BJ (cell line): ENCODE data around the gene DYTN. TPM values are rescaled to one million over a fixed set of nuclear protein-coding genes. Genes with fewer than 3 reads are reported as not detected.

ENCODE experiments used
- CTCF ChIA-PET: fragments of 350-600 bp; formaldehyde crosslinking; extraction: SDS; loops from one replicate; lab custom pipeline; 2021; ENCODE audit warnings: antibody characterized with exemption, inconsistent platforms; lab: Yijun Ruan, JAX
- POLR2A ChIA-PET: fragments of 300-600 bp; sonication (Branson Sonifier 250); formaldehyde crosslinking; extraction: SDS; loops from one replicate; lab custom pipeline; 2021; ENCODE audit warnings: antibody characterized with exemption; lab: Charles Lee
- DNase-seq: peaks from one replicate; pipeline ENCODE4 v3.0.0-alpha.2; 2011; ENCODE audit warnings: low read depth
- H3K27me3 ChIP-seq: 2 replicates; pipeline ENCODE4 v1.6.0; 2011; ENCODE audit warnings: low read length; ENCODE audit not compliant: control insufficient read depth, insufficient read depth
- H3K36me3 ChIP-seq: 2 replicates; pipeline ENCODE4 v1.5.1; 2011; ENCODE audit warnings: low read length; ENCODE audit not compliant: control insufficient read depth, insufficient read depth
- H3K4me3 ChIP-seq: 2 replicates; pipeline ENCODE4 v1.5.1; 2011; ENCODE audit warnings: low read depth, mild to moderate bottlenecking, control low read depth, low read length
- CTCF ChIP-seq: IDR thresholded peaks from 2 replicates; pipeline ENCODE4 v1.5.1; 2011; ENCODE audit warnings: low read depth, mild to moderate bottlenecking, control low read depth, inconsistent platforms, low read length, moderate library complexity; ENCODE audit not compliant: insufficient read depth
- polyA plus RNA-seq: library from polyadenylated mRNA; depleted of rRNA; stranded (reverse); fragments of >200 nt; gene quantifications from 2 replicates; pipeline ENCODE4 v1.2.3, GENCODE V29; 2011

Gene DYTN
- polyA plus RNA-seq, 1 experiment, result not detected

GRCh38 chr2:206688453-206688852, 29.7 kb downstream of the DYTN start:
- TF ChIP-seq CTCF, result no peak
- no peaks in the 10 kb centered on the region for H3K36me3 ChIP-seq
- no peak overlapping the region for H3K4me3 ChIP-seq
- H3K27me3 ChIP-seq, result no peaks in the 10 kb centered on the region
- ChIA-PET CTCF (interaction anchor here (0.6 kb wide), 1 partner anchor 27 kb away, joined by 3 read pairs; no protein-coding TSS in a partner anchor), POLR2A (no interaction called here)
- DNase-seq, result no peak

- DNase-seq, result no peak
- no peak for TF ChIP-seq CTCF
- H3K36me3 ChIP-seq, result no peaks in the 10 kb centered on the region
These were observed 34.6 kb downstream of the DYTN start for GRCh38 chr2:206683546-206683945.

GRCh38 chr2:206670531-206671319, 47.5 kb downstream of the DYTN start:
- Histone ChIP-seq H3K4me3 (no peak overlapping the region), H3K27me3 (no peaks in the 10 kb centered on the region), H3K36me3 (no peaks in the 10 kb centered on the region)
- TF ChIP-seq CTCF, result no peak
- POLR2A ChIA-PET, result no interaction called here
- CTCF ChIA-PET, result no interaction called here
- no peak for DNase-seq

More at GRCh38 chr2:206683546-206683945, 34.6 kb downstream of the DYTN start:
- H3K27me3 ChIP-seq, result no peaks in the 10 kb centered on the region
- CTCF ChIA-PET, result no interaction called here
- POLR2A ChIA-PET, result no interaction called here
- no peak overlapping the region for H3K4me3 ChIP-seq

- DNase-seq, result no peak
- CTCF ChIA-PET, result no interaction called here
- no peak for TF ChIP-seq CTCF
- Histone ChIP-seq H3K36me3 (no peaks in the 10 kb centered on the region), H3K27me3 (no peaks in the 10 kb centered on the region), H3K4me3 (no peak overlapping the region)
- POLR2A ChIA-PET, result no interaction called here
These were observed 52.9 kb downstream of the DYTN start for GRCh38 chr2:206665251-206665650.

- no peak for TF ChIP-seq CTCF
- Histone ChIP-seq H3K36me3 (no peaks in the 10 kb centered on the region), H3K4me3 (no peak overlapping the region), H3K27me3 (no peaks in the 10 kb centered on the region)
- CTCF ChIA-PET, result no interaction called here
- no peak for DNase-seq
- POLR2A ChIA-PET, result no interaction called here
These were observed 61.1 kb downstream of the DYTN start for GRCh38 chr2:206657087-206657486.
